Neural cell (in vitro differentiated cells): ENCODE measurements around the gene FKBP1A.

Experiments
- CTCF ChIP-seq: fragments of 450-650 bp; IDR thresholded peaks from 2 replicates; pipeline ENCODE4 v1.5.1; 2014; ENCODE audit warnings: antibody characterized with exemption, mild to moderate bottlenecking, moderate library complexity; ENCODE audit not compliant: poor library complexity, severe bottlenecking
- REST ChIP-seq: IDR thresholded peaks from 2 replicates; pipeline ENCODE4 v1.6.1; 2012; ENCODE audit warnings: borderline replicate concordance

- TF ChIP-seq REST (no peak), CTCF (no peak)
Observed at GRCh38 chr20:1371202-1371782, 21.6 kb downstream of the FKBP1A start.
